ENCODE measurements around the gene CTU1.

CTU1 gene

GRCh38 chr19:51131780-51132680 is 23.8 kb upstream of the CTU1 start:
- FAIRE-seq: no peak

DNA sequence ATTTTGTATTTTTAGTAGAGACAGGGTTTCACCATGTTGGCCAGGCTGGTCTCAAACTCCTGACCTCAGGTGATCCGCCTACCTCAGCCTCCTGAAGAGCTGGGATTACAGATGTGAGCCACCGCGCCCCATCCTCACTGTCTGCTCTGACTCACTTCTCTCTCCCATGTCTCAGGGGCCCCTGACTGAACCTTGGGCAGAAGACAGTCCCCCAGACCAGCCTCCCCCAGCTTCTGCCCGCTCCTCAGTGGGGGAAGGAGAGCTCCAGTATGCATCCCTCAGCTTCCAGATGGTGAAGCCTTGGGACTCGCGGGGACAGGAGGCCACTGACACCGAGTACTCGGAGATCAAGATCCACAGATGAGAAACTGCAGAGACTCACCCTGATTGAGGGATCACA is 21.5 kb upstream of the CTU1 start:
- FAIRE-seq: no peak

DNA sequence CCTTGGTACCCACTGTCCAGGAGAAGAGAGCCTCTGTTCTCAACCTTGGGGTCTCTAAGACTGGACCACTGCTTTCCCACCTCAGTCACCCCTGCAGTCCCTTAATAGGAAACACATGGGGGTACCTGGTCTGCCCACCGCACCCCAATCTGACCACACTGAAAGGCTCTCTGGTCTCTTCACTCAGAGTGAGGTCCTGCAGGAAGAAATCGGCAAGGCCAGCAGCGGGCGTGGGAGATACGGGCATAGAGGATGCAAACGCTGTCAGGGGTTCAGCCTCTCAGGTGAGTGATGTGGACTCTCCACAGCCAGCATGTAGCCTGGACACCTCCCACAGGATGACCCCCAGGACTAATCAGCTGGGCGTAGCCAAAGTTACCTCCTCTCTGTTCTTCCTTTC is 20.0 kb upstream of the CTU1 start:
- FAIRE-seq: no peak

- no peak for FAIRE-seq
Observed at GRCh38 chr19:51127755-51128154, 19.5 kb upstream of the CTU1 start.

DNA sequence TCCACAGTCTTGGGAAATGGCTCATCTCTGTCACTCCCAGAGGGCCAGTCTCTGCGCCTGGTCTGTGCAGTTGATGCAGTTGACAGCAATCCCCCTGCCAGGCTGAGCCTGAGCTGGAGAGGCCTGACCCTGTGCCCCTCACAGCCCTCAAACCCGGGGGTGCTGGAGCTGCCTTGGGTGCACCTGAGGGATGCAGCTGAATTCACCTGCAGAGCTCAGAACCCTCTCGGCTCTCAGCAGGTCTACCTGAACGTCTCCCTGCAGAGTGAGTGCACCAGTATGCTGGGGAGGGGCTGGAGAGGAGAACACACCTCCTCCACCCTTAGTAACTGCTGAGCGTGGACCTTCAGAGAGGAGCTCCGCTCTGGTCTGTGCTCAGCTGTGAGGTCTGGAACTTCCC is 18.8 kb upstream of the CTU1 start:
- no peak for FAIRE-seq

- FAIRE-seq: no peak
Observed at GRCh38 chr19:51125421-51126075, 17.3 kb upstream of the CTU1 start.

GRCh38 chr19:51124729-51125128 is 16.5 kb upstream of the CTU1 start, which contains the start of gene SIGLEC9:
Gene SIGLEC9, plus strand, starts transcription at chr19:51124906. Its CDS starts 69 bp downstream, at chr19:51124975.
- no peak for FAIRE-seq

DNA sequence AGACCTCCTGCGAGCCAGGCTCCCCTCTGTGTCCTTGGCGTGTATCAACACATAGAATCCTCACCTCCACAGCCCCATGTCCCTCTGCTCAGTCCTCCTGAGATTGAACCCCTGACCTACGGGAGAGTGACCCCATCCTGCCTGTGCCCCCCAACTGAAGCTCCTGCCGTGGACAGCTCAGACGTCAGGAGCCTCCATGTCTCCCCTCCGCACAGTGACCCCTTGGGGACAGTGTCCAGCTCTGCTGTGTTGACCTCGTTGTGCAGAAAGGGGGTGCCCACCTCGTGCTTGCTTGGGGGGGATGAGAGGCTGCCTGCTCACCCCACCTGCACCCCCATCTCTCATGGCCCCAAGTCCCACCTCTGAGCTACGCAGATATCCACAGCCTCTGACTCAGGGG is 16.0 kb upstream of the CTU1 start:
- FAIRE-seq: no peak

DNA sequence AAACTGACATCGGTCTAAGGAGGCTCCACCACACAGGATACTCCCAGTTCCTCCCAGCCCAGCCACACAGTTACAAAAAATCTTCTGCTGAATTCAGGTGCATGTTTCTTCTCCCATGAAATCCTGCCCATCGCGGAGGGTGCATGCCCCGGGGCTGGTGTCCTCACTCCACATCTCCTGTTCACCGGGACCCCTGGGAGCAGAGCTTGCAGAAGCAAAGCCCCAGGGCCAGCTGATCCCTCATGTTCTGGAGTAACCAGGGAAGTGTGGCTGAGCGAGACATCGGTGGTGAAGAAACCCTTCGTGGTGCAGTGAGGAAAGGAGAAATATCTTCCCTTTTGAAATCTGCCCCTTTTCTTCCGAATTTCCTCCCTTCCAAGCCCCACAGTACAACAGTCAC is 15.6 kb upstream of the CTU1 start:
- FAIRE-seq: no peak

- no peak for FAIRE-seq
Observed at GRCh38 chr19:51123381-51123800, 15.2 kb upstream of the CTU1 start.

DNA sequence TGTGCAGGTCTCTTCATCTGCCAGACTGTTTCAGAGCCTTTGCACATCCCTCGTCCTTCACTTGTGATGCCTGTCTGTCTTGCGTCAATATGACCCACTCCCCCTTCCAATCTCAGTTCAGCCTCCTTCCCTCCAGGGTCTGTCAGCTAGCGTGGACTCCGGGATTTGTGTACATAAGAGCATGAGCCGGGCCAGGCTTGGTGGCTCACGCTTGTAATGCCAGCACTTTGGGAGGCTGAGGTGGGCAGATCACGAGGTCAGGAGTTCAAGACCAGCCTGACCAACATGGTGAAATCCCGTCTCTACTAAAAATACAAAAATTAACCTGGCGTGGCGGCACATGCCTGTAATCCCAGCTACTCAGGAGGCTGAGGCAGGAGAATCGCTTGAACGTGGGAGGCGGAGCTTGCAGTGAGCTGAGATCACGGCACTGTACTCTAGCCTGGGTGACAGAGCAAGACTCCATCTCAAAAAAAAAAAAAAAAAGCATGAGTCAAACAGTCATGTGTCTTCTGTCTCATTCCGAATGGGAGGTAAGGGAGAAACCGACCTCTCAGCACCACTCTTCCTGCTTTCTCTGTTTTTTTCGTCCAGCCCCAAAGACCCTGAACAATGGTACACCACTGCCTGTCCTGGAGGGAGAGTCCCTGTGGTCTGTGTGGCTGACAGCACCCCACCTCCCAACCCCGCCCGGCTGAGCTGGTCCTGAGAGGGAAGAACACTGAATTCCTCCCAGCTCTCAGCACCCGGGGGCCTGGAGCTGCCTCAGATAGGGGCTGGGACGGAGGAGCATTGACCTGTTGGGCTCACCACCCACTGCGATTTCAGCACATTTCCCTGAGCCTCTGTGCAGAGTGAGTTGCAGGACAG is 14.1 kb upstream of the CTU1 start:
- FAIRE-seq: no peak

DNA sequence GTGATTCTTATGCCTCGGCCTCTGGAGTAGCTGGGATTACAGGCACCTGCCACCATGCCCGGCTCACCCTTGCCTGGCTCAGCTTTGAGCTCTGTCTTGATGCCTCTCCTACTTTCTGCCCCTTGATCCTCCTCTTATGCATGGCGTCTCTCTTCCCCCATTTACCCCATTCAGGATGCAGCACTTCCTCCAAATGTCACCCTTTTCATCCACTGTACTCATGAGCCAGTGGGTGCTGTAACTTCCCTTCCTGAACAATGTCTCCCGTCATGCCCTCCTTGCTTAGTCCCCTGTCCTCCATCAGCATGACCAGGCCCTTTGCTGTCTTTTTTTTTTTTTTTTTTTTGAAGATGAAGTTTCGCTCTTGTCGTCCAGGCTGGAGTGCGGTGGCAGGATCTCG is 13.0 kb upstream of the CTU1 start:
- no peak for FAIRE-seq

- FAIRE-seq: no peak
Observed at GRCh38 chr19:51120160-51120559, 12.0 kb upstream of the CTU1 start.

DNA sequence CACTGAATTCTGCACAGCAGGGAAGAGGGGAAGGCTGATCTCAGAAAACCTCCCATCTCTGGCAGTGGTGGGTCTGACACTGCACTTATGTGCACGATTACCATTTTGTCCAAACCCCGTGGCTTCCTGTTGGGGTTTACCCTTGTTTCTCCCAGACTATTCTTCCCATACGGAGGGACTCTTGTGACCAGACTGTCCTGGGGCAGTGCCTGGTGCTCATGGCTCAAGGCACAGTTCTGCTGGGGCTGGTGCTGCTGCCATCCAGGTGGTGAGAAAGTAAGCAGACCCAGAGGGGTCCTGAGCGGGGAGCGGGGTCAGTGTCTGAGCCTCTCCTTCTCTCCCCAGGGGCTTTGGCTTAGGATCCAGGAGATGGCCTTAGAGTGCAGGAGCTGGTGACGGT is 11.4 kb upstream of the CTU1 start:
- FAIRE-seq: no peak

- no peak for FAIRE-seq
Observed at GRCh38 chr19:51119101-51119500, 10.9 kb upstream of the CTU1 start.

DNA sequence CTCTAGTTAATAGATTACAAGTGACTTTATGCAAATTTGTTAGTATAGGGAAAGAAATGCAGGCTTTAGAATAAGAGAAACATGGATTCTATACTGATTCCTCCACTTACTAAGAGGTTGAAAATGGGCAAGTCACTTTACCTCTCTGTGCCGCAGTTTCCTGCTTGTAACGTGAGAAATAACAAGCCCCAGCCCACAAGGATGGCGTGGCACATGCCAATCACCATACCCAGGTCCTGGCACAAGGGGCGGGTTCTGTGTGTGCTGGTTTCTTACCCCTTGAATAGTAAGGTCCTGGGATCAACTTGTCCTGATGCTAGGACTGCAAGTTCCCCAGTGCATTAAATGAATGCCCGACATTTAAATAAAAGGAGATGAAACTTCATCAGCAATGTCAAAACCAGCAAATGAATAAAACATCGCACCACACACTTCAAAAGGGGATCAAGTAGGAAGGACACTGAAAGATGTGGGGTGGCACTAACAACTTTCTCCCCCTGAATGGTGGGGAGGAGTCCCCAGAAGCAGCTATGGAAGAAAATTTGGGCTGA is 8.6 kb upstream of the CTU1 start:
- FAIRE-seq: no peak

DNA sequence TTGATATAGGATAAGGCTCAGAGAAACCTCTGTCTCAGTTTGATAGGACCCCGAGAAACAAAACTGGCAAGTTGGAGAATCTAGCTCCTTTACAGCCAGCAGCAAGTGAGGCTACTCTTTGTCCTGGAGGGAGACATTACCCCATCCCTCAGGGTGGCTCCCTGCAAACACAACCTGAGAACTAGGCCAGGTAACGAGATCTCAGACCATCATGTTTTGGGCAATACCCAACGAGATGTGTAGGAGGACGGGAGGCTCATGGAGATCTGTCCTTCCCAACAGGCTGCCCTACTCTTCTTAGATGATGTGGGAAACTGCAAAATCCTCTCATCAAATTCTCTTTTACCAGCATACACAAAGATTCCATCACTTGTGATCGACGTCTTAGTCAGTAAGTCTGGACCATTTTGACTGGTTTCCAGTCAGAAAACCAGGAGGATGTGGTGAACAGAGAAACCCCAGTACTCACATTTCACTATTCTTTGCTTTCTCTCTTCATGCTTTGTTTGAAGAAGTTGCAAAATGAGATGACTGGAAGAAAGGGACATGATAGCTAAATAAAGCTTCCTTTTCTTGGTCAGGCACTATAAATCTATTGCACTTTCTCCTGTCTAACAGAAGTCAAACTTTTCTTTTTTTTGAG is 6.0 kb upstream of the CTU1 start:
- FAIRE-seq: no peak

DNA sequence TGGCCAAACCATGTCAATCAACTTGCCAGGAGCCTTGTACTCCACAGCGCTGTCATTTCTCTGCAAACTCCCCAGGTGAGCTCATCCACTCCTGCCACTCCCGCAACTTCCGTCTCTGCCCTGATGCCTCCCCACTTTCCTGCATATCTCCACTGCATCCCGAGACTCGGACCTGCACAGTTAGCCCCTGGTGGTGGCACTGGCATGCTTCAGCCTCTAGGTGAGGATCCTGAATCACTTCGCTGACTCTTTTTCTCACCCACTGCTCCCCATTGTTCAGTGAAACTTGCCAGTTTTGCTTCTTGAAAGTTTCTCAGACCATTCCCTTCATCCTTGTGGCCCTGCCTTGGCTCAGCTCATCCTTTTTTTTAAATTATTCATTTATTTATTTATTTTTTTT is 3.4 kb upstream of the CTU1 start:
- FAIRE-seq: no peak

DNA sequence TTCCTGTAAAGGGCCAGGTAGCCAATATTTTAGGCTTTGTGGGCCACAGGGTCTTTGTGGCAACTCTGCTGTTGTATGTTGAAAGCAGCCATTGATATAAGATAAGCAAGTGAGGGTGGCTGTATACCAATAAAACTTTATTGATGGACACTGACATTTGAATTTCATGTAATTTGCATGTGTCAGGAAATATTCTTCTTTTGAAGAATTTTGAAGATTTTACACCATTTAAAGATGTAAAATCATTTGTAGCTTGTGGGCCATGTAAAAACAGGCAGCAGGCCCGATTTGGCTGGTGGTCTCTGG is 2.4 kb upstream of the CTU1 start:
- FAIRE-seq: no peak

DNA sequence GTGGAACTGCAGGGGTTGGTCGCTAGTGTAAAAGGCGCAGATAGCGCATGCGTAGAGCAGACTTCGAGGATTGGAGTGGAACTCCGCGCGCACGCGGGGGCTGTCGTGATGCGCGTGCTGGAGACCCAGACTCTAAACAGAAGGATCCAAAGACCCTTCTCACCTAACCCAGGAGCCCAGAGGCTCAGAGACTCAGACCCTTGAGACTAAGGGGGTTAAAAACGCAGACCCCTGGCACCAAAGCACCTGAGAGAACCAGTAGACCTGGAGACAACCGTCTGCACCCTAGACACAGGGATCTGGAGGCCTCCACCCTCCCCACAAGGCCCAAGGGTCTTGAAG is 567 bp upstream of the CTU1 start:
- FAIRE-seq: no peak

DNA sequence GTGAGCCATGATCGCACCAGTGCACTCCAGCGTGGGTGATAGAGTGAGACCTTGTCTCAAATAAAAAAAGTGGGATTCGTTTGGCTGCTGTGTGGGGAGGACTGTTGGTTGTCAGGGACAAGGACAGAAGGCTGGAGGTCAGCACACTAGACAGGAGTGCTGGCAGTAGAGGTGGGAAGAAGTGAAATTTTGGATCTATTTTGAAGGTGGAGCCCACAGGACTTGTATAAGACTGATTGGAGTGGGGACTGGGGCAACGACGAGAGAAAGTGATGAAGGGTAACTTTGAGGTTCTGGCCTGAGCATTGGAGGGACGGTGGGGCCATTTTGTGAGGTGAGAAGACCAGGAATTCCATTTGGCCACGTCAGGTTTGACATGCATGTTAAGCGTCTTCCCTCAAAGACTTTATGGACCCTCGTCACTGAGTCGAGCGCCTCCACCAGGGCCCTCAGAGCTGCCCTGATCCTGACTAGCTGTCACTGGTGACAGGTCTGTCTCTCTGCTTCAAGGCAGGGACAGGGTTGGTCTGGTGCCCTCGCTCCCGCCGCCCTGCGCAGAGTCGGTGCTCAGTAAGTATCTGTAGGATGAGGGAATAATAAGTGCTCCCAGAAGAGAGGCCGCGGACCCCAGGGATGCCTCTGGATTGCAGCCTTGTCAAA is 673 bp downstream of the CTU1 start:
- no peak for FAIRE-seq

- no peak for FAIRE-seq
Observed at GRCh38 chr19:51103926-51104341, 4.3 kb downstream of the CTU1 start.
